AG04449 (cell line): Measurements from ENCODE around the gene IL34.

Source experiments
- CTCF ChIA-PET: fragments of 350-600 bp; formaldehyde crosslinking; extraction: SDS; loops from one replicate; lab custom pipeline; 2021; ENCODE audit warnings: antibody characterized with exemption; lab: Yijun Ruan, JAX
- POLR2A ChIA-PET: fragments of 400-600, 350-600 bp; formaldehyde crosslinking; extraction: SDS; loops from one replicate; lab custom pipeline; 2020; ENCODE audit warnings: antibody characterized with exemption, inconsistent platforms; lab: Yijun Ruan, JAX
- DNase-seq: peaks from one replicate; pipeline ENCODE4 v3.0.0-alpha.2; 2010; ENCODE audit warnings: low read depth, low spot score
- H3K4me3 ChIP-seq: 2 replicates; pipeline ENCODE4 v1.5.1; 2011; ENCODE audit warnings: low read depth, mild to moderate bottlenecking, control low read depth, low read length
- TF ChIP-seq, protein P1 (sequence below): IDR thresholded peaks from one replicate; pipeline ENCODE4 v1.5.1; 2011; ENCODE audit warnings: mild to moderate bottlenecking, moderate library complexity, low read length, control low read depth, inconsistent platforms; ENCODE audit not compliant: insufficient read depth; ENCODE audit errors: missing control alignments

The IL34 gene

DNA sequence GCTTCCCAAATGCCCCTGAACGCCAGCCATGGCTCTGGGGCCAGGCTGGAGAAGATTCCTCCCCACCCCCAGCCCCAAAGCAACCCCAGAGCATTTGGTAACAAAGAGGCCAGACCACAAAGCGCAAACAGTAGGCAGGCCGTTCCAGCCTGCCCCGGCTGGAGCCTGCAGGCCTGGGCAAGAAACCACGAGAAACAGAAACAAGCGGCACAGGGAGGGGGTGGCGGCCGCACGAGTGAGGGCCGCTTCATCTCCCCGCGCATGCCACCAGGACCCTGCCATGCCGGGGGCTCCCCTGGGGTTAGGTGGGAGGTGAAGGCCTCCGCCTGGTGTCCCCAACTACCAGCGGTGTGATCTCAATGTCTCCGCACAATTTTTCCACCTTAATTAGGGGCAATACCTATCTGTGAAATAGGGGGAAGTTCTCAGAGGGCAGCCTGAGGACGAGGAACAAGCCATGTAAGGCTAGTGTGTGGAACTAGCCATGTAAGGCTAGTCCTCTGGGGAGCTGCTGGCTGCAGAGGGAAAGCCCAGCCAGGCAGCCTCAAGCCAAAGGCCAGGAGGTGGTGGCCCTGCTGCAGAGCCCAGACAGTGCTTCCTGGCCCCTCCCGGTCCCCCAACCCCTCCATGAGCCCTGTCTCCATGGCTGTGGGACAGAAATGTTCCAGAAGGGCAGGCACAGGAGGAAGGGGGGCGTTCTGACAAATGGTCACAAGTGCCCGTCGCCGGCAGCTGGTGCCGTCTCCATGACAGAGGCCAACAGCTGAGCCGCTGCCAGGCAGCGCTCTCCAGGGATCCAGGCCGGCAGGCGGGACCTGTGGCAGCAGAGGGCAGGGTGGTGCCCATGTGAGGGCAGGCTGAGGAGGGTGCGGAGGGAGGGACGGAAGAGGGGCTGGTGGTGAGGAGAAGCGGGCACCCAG, 54.0 kb downstream of the IL34 start:
- ChIA-PET POLR2A (no interaction called here), CTCF (interaction anchor here (1.0 to 1.3 kb wide), 3 partner anchors 8 to 70 kb away, joined by 3 read pairs; no protein-coding TSS in a partner anchor)
- TF ChIP-seq, protein P1, sequence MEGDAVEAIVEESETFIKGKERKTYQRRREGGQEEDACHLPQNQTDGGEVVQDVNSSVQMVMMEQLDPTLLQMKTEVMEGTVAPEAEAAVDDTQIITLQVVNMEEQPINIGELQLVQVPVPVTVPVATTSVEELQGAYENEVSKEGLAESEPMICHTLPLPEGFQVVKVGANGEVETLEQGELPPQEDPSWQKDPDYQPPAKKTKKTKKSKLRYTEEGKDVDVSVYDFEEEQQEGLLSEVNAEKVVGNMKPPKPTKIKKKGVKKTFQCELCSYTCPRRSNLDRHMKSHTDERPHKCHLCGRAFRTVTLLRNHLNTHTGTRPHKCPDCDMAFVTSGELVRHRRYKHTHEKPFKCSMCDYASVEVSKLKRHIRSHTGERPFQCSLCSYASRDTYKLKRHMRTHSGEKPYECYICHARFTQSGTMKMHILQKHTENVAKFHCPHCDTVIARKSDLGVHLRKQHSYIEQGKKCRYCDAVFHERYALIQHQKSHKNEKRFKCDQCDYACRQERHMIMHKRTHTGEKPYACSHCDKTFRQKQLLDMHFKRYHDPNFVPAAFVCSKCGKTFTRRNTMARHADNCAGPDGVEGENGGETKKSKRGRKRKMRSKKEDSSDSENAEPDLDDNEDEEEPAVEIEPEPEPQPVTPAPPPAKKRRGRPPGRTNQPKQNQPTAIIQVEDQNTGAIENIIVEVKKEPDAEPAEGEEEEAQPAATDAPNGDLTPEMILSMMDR, result no peak
- H3K4me3 ChIP-seq, result no peak overlapping the region
- DNase-seq, result no peak

DNA sequence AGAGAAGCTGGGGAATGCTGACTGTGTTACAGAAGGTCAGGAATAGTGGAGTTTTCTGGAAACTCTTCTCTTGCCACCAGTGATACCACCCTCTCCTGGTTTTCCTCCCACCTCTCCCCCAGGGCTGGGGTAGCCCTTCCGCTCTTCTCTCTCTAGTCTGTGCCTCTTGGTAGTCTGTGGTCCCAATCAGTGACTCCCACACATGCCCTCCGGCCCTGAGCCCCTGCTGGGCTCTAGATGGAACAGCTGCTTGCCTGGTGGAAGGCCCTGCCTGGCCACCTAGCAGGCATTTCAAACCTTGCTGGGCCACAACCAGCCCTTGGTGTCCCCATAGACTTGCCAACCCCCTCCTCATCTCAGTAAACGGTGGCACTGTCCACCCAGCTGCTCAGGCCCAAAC, 54.7 kb downstream of the IL34 start:
- no peak overlapping the region for H3K4me3 ChIP-seq
- ChIA-PET POLR2A (no interaction called here), CTCF (interaction anchor here (1.0 to 1.3 kb wide), 3 partner anchors 8 to 69 kb away, joined by 3 read pairs; no protein-coding TSS in a partner anchor)
- no peak for DNase-seq
- TF ChIP-seq, protein P1, result no peak

DNA sequence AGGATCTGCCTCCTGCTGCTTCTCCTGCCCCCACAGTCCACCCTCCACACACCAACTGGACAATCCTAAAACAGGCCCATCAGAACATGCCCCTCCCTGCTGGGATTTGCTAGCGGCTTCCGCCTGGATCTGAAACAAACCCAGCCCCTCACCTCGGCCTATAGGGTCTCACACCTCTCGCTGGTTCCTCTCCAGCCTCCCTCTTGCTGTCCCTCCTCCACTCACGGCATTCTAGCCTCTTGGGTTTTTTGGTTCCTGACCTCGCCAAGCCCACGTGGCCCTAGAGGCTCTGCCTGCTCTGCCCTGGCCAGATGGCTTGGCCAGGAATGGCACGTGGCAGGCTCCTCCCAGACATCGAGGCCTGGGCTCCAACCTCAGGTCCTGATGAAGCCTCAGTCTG, 55.2 kb downstream of the IL34 start:
- ChIA-PET POLR2A (no interaction called here), CTCF (interaction anchor here (1.0 to 2.3 kb wide), 2 partner anchors 36 to 69 kb away, joined by 3 to 25 read pairs; no protein-coding TSS in a partner anchor)
- TF ChIP-seq, protein P1, result no peak
- DNase-seq, result no peak
- no peak overlapping the region for H3K4me3 ChIP-seq

DNA sequence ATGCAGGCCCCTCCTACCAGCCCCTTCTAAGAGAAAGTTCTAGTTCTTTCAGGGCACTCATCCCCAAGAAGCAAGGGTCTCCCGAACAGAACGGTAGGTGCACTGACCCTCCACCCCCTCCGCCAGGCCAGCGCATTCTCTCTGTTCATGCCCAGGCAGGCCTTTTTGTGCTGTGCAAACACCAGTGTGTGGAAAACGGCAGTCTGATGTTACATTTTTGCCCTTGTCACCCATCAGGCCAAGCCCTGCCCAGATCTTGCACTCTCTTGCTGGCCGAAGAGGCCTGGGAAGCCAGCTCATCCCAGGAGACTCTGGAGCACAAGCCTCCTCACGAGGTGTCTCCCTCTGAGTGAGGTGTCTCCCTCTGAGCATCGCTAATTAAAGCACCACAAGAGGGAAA, 55.6 kb downstream of the IL34 start:
- ChIA-PET CTCF (interaction anchor here (1.2 to 2.3 kb wide), 6 partner anchors 12 to 69 kb away, joined by 3 to 25 read pairs (median 10); no protein-coding TSS in a partner anchor), POLR2A (no interaction called here)
- no peak for DNase-seq
- H3K4me3 ChIP-seq, result no peak overlapping the region
- TF ChIP-seq, protein P1, result no peak

DNA sequence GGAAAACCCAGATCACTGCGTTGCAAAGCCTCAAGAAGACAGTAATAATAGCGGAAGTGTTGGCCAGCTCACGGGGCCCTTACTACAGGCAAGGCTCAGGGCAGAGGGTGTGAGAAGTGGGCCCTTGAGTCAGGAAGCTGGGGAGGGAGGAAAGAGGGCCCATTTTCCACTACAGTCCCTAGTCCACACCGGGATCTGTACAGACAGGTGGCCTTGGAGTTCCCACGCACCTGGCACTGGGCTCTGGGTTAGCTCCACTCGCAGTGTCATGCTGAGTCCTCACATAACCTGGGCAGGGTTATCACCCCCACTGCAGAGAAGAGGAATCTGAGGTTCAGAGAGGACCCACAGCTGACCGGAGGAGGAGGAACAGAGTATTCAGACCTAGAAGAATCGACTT, 56.3 kb downstream of the IL34 start:
- TF ChIP-seq, protein P1, result no peak
- DNase-seq, result no peak
- no peak overlapping the region for H3K4me3 ChIP-seq
- ChIA-PET CTCF (interaction anchor here (1.2 to 2.3 kb wide), 6 partner anchors 12 to 68 kb away, joined by 3 to 25 read pairs (median 10); no protein-coding TSS in a partner anchor), POLR2A (interaction anchor here (0.7 to 1.6 kb wide), 6 partner anchors 9 to 69 kb away, joined by 3 to 6 read pairs (median 4); no protein-coding TSS in a partner anchor)
